Measurements from ENCODE around the gene SH2D3A. TPM values are rescaled to one million over a fixed set of nuclear protein-coding genes. Genes with fewer than 3 reads are reported as not detected.
"Not testable (repeated sequence)": the region's sequence is repeated elsewhere in the genome, so short reads cannot be mapped to it uniquely, and the experiment has no call there.

Gene SH2D3A
- total and polyA plus RNA-seq, 3 experiments from 2014 or later = 21.3 to 40.6 (median 21.3) TPM

GRCh38 chr19:6768236-6768785 lies 1.1 kb upstream of the SH2D3A start:
- Histone ChIP-seq H3K9me3 (ENCODE audit: low read length) (no peaks in the 10 kb centered on the region), H3K27me3 (ENCODE audit: insufficient read depth, low read length, poor library complexity, severe bottlenecking) (no peaks in the 10 kb centered on the region), H3K4me1 (ENCODE audit: insufficient read depth, low read length) (peaks cover 53% of the 10 kb centered on the region), H3K27ac (ENCODE audit: low read depth, low read length) (peak overlapping the region; percentile 84), H3K36me3 (ENCODE audit: insufficient read depth, low read length) (no peaks in the 10 kb centered on the region), H3K4me3 (ENCODE audit: low read length) (peak overlapping the region; percentile 74)
- POLR2A ChIA-PET = interaction anchor here (1.3 kb wide), 1 partner anchor 33 kb away, joined by 3 read pairs; no protein-coding TSS in a partner anchor
- DNase-seq = no peak
- Mint-ChIP-seq H3K27me3 (no peaks in the 10 kb centered on the region), H3K27ac (peak overlapping the region; percentile 88 to 100 (median 98)), H3K36me3 (peaks cover 0 to 18% (median 0%) of the 10 kb centered on the region in 3 donors), H3K9me3 (no peaks in the 10 kb centered on the region), H3K4me3 (peak overlapping the region; percentile 87 to 95 (median 91)), H3K4me1 (peaks cover 41 to 55% (median 48%) of the 10 kb centered on the region in 3 donors)
- CTCF ChIA-PET = interaction anchor here (1.1 to 1.6 kb wide), 4 partner anchors 9 to 95 kb away, joined by 3 to 5 read pairs (median 4); no protein-coding TSS in a partner anchor

- ChIA-PET POLR2A (interaction anchor here (1.3 kb wide), 1 partner anchor 34 kb away, joined by 3 read pairs; no protein-coding TSS in a partner anchor), CTCF (interaction anchor here (1.1 kb wide), 1 partner anchor 10 kb away, joined by 3 read pairs; no protein-coding TSS in a partner anchor)
- Mint-ChIP-seq H3K36me3 (peaks cover 0 to 20% (median 0%) of the 10 kb centered on the region in 3 donors), H3K4me3 (peak overlapping the region; percentile 87 to 95 (median 91)), H3K4me1 (peaks cover 35 to 50% (median 42%) of the 10 kb centered on the region in 3 donors), H3K27me3 (no peaks in the 10 kb centered on the region), H3K27ac (peak overlapping the region; percentile 88 to 100 (median 98)), H3K9me3 (no peaks in the 10 kb centered on the region)
- Histone ChIP-seq H3K4me1 (ENCODE audit: insufficient read depth, low read length) (peaks cover 48% of the 10 kb centered on the region), H3K4me3 (ENCODE audit: low read length) (peak overlapping the region; percentile 74), H3K27me3 (ENCODE audit: insufficient read depth, low read length, poor library complexity, severe bottlenecking) (no peaks in the 10 kb centered on the region), H3K27ac (ENCODE audit: low read depth, low read length) (peak overlapping the region; percentile 84), H3K36me3 (ENCODE audit: insufficient read depth, low read length) (no peaks in the 10 kb centered on the region), H3K9me3 (ENCODE audit: low read length) (no peaks in the 10 kb centered on the region)
- peak in 1 of 5 donors; percentile 53 for DNase-seq
Measured at GRCh38 chr19:6767081-6767356, 216 bp downstream of the SH2D3A start.

GRCh38 chr19:6766357-6767080 lies 716 bp downstream of the SH2D3A start:
- POLR2A ChIA-PET = interaction anchor here (0.8 to 1.3 kb wide), 2 partner anchors 34 to 111 kb away, joined by 3 to 8 read pairs; no protein-coding TSS in a partner anchor
- Histone ChIP-seq H3K27ac (ENCODE audit: low read depth, low read length) (peak overlapping the region; percentile 84), H3K9me3 (ENCODE audit: low read length) (no peaks in the 10 kb centered on the region), H3K4me3 (ENCODE audit: low read length) (peak overlapping the region; percentile 74), H3K36me3 (ENCODE audit: insufficient read depth, low read length) (peaks cover 1% of the 10 kb centered on the region), H3K27me3 (ENCODE audit: insufficient read depth, low read length, poor library complexity, severe bottlenecking) (no peaks in the 10 kb centered on the region), H3K4me1 (ENCODE audit: insufficient read depth, low read length) (peaks cover 46% of the 10 kb centered on the region)
- Mint-ChIP-seq H3K4me1 (peaks cover 31 to 45% (median 38%) of the 10 kb centered on the region in 3 donors), H3K27ac (peak overlapping the region; percentile 88 to 100 (median 98)), H3K36me3 (peaks cover 0 to 24% (median 0%) of the 10 kb centered on the region in 3 donors), H3K4me3 (peak overlapping the region; percentile 87 to 95 (median 91)), H3K27me3 (no peaks in the 10 kb centered on the region), H3K9me3 (no peaks in the 10 kb centered on the region)
- DNase-seq = no peak
- CTCF ChIA-PET = no interaction called here

- Histone ChIP-seq H3K4me1 (ENCODE audit: insufficient read depth, low read length) (peaks cover 46% of the 10 kb centered on the region), H3K4me3 (ENCODE audit: low read length) (peak overlapping the region; percentile 74), H3K36me3 (ENCODE audit: insufficient read depth, low read length) (peaks cover 5% of the 10 kb centered on the region), H3K27ac (ENCODE audit: low read depth, low read length) (peak overlapping the region; percentile 84), H3K9me3 (ENCODE audit: low read length) (no peaks in the 10 kb centered on the region), H3K27me3 (ENCODE audit: insufficient read depth, low read length, poor library complexity, severe bottlenecking) (no peaks in the 10 kb centered on the region)
- DNase-seq = peak in 1 of 5 donors; percentile 41
- ChIA-PET POLR2A (interaction anchor here (0.7 to 1.3 kb wide), 3 partner anchors 35 to 249 kb away, joined by 3 to 8 read pairs (median 5); no protein-coding TSS in a partner anchor), CTCF (no interaction called here)
- H3K9me3 Mint-ChIP-seq = no peaks in the 10 kb centered on the region
- peaks cover 0 to 31% (median 0%) of the 10 kb centered on the region in 3 donors for H3K36me3 Mint-ChIP-seq
- peaks cover 33 to 45% (median 43%) of the 10 kb centered on the region in 3 donors for H3K4me1 Mint-ChIP-seq
- no peaks in the 10 kb centered on the region for H3K27me3 Mint-ChIP-seq
- peak overlapping the region; percentile 87 to 95 (median 91) for H3K4me3 Mint-ChIP-seq
- peak overlapping the region; percentile 88 to 100 (median 98) for H3K27ac Mint-ChIP-seq
Measured at GRCh38 chr19:6765738-6766356, 1.4 kb downstream of the SH2D3A start.

GRCh38 chr19:6762253-6762797 lies 4.9 kb downstream of the SH2D3A start:
- H3K36me3 ChIP-seq (ENCODE audit: insufficient read depth, low read length) = peaks cover 19% of the 10 kb centered on the region
- H3K4me3 ChIP-seq (ENCODE audit: low read length); H3K27me3 ChIP-seq (ENCODE audit: insufficient read depth, low read length, poor library complexity, severe bottlenecking); H3K4me3 Mint-ChIP-seq; H3K27ac ChIP-seq (ENCODE audit: low read depth, low read length); DNase-seq; H3K9me3 ChIP-seq (ENCODE audit: low read length); H3K27me3 Mint-ChIP-seq; H3K9me3 Mint-ChIP-seq; POLR2A ChIA-PET: not testable (repeated sequence)
- CTCF ChIA-PET = interaction anchor here (1.0 to 1.6 kb wide), 2 partner anchors 38 to 101 kb away, joined by 3 read pairs; no protein-coding TSS in a partner anchor
- H3K36me3 Mint-ChIP-seq = peaks cover 1 to 51% (median 4%) of the 10 kb centered on the region in 3 donors
- H3K27ac Mint-ChIP-seq = peak overlapping the region in 1 of 8 donors; percentile 79
- peaks cover 30% of the 10 kb centered on the region for H3K4me1 ChIP-seq (ENCODE audit: insufficient read depth, low read length)
- peaks cover 22 to 38% (median 29%) of the 10 kb centered on the region in 3 donors for H3K4me1 Mint-ChIP-seq

- Mint-ChIP-seq H3K36me3 (peaks cover 2 to 51% (median 4%) of the 10 kb centered on the region in 3 donors), H3K27me3 (no peaks in the 10 kb centered on the region), H3K4me3 (no peak overlapping the region), H3K9me3 (no peaks in the 10 kb centered on the region), H3K27ac (peak overlapping the region in 2 of 8 donors; percentile 17 to 65), H3K4me1 (peaks cover 13 to 27% (median 17%) of the 10 kb centered on the region in 3 donors)
- POLR2A ChIA-PET = no interaction called here
- Histone ChIP-seq H3K27ac (ENCODE audit: low read depth, low read length) (no peak overlapping the region), H3K36me3 (ENCODE audit: insufficient read depth, low read length) (peaks cover 19% of the 10 kb centered on the region), H3K4me3 (ENCODE audit: low read length) (no peak overlapping the region), H3K27me3 (ENCODE audit: insufficient read depth, low read length, poor library complexity, severe bottlenecking) (no peaks in the 10 kb centered on the region), H3K9me3 (ENCODE audit: low read length) (no peaks in the 10 kb centered on the region), H3K4me1 (ENCODE audit: insufficient read depth, low read length) (peaks cover 22% of the 10 kb centered on the region)
- CTCF ChIA-PET = interaction anchor here (0.9 to 1.6 kb wide), 4 partner anchors 9 to 102 kb away, joined by 3 to 4 read pairs (median 3); no protein-coding TSS in a partner anchor
- DNase-seq = no peak
Measured at GRCh38 chr19:6761053-6761676, 6.1 kb downstream of the SH2D3A start.

- POLR2A ChIA-PET = no interaction called here
- Histone ChIP-seq H3K9me3 (ENCODE audit: low read length) (no peaks in the 10 kb centered on the region), H3K4me1 (ENCODE audit: insufficient read depth, low read length) (peaks cover 17% of the 10 kb centered on the region), H3K27me3 (ENCODE audit: insufficient read depth, low read length, poor library complexity, severe bottlenecking) (no peaks in the 10 kb centered on the region), H3K4me3 (ENCODE audit: low read length) (no peak overlapping the region), H3K27ac (ENCODE audit: low read depth, low read length) (no peak overlapping the region), H3K36me3 (ENCODE audit: insufficient read depth, low read length) (peaks cover 19% of the 10 kb centered on the region)
- CTCF ChIA-PET = interaction anchor here (0.9 to 1.6 kb wide), 3 partner anchors 9 to 103 kb away, joined by 3 to 4 read pairs (median 3); no protein-coding TSS in a partner anchor
- Mint-ChIP-seq H3K4me3 (no peak overlapping the region), H3K36me3 (peaks cover 2 to 53% (median 4%) of the 10 kb centered on the region in 3 donors), H3K27ac (no peak overlapping the region), H3K4me1 (peaks cover 8 to 22% (median 12%) of the 10 kb centered on the region in 3 donors), H3K27me3 (no peaks in the 10 kb centered on the region), H3K9me3 (no peaks in the 10 kb centered on the region)
- DNase-seq = no peak
Measured at GRCh38 chr19:6760606-6761005, 6.6 kb downstream of the SH2D3A start.

Data from CD8-positive, alpha-beta memory T cell (primary cell).